Fibroblast of skin of right biceps (primary cell): Measurements from ENCODE around the gene BORCS5.
"Not testable (repeated sequence)": the region's sequence is repeated elsewhere in the genome, so short reads cannot be mapped to it uniquely, and the experiment has no call there.

ENCODE experiments used
- DNase-seq: peaks from one replicate; pipeline ENCODE4 v3.0.0-alpha.2; 2013

BORCS5 gene

DNA sequence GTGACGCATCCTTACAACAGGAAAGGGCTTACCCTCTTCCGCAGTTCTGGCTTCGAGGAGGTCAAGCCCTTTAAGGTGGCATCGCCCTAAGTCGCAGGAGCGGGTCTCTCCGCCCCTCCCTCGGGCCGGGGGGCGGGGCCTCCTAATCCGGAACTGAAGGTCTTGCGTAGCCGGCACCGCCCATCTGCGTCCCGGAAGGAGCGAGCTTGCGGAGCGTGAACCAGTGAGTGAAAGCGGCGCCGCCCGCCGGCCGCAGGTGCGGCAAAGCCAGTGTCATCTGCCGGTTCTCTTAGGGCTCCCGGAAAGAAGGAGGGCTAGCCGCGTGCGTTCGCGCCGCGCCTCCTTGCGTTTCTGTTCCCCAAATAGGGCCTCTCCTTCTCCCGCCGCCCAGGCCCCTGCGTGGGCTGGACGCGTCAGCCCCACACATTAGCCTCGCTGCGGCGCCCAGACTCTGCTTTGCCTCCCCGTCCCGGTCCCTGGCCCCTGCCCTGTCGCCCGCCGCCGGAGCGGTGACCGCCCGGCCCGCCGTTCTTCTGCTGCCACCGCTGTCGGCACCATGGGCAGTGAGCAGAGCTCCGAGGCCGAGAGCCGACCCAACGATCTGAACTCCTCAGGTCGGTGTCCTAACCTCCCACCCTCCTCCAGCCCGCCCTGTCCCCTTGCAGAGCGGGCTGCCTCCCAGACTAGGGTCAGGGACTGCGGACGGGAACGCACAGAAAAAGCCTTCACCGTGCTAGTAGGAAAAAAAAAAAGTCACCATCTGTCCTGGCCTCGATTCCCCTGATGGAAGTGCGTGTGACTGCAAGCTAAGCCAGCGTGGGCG, at the start of gene BORCS5:
TSS of gene BORCS5 (plus strand) at position 183 of the 823 bp plus-strand sequence. CDS start at position 557, 374 bp downstream.
- DNase-seq = peak; percentile 92

DNA sequence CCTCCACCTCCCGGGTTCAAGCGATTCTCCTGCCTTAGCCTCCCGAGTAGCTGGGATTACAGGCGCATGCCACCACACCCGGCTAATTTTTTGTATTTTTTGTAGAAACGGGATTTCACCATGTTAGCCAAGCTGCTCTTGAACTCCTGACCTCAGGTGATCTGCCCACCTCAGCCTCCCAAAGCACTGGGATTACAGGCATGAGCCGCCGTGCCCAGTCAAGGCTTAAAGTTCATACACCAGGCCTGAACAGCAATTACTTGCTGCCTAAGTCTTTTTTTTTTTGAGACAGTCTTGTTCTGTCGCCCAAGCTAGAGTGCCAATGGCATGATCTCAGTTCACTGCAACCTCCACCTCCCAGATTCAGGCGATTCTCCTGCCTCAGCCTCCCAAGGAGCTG, 46.2 kb upstream of the BORCS5 start:
- DNase-seq = not testable (repeated sequence)

DNA sequence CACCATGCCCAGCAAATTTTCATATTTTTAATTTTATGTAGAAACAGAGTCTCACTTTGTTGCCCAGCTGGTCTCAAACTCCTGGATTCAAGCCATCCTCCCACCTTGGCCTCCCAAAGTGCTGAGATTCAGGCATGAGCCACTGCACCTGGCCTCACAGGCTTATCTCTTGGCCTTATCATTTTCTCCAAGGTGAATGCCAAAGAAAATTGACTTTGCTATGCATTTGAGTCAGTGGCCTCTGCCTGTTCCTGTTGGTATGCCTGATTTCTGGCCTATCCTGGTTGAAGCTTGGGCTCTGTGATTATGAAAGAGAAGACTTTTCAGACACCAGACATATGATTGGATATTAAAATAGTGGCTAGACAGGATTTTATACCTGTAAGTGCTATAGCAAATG, 41.0 kb upstream of the BORCS5 start:
- no peak for DNase-seq

GRCh38 chr12:12319451-12320183, 37.3 kb upstream of the BORCS5 start:
- DNase-seq = peak; percentile 44

DNA sequence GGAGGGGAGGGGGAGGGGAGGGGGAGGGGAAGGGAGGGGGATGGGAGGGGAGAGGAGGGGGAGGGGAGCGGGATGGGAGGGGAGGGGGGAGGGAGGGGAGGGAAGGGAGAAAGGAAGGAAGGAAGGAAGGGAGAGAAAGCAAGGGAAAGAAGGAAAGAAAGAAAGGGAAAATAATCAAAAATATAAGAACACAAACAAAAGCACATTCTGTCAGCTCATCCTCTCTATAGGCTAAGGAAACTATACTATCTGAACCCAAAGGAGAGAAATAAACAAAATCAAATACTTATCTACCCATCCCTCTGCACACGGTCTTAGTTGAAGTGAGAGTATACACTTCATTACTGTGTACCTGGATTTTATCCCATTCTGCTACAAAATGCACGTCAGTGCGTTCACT, 33.8 kb upstream of the BORCS5 start:
- DNase-seq = no peak

DNA sequence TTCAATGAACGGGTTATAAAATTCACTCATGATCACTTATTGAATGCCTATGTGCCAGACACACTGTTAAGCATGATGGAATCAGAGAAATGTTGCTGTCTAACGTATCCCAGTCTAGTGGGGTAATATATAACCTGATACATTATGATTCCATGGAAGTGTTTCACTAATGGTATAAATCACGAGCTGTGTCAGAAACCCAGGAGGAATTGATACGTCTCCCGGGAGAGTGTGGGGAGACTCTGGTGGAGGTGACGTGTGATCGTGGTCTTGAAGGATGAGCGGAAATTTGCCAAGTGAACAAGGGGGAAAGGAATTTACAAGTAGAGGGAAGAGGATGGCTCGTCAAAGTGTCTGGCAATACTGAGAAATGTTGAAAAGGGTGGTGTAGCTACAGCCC, 33.3 kb upstream of the BORCS5 start:
- peak; percentile 94 for DNase-seq

GRCh38 chr12:12326262-12326661, 30.6 kb upstream of the BORCS5 start:
- no peak for DNase-seq

DNA sequence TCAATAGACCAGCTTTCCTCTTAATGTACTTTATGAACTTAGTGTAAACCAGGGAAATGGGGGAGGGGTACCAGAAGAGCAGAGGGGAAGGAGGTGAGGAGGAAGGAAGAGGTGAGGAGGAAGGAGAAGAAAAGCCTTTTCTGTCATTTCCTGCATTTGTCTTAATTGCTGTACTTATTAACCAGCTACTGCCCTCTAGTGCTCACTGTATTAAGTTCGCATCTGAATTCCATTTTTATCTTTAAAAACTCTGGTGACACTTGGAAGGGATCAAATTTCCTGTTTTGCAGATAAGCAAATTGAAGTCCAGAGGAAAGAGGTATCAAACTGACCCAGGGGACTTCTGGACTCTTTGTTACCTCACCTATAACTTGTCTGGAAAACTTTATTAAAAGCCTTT, 29.1 kb upstream of the BORCS5 start:
- peak; percentile 68 for DNase-seq

DNA sequence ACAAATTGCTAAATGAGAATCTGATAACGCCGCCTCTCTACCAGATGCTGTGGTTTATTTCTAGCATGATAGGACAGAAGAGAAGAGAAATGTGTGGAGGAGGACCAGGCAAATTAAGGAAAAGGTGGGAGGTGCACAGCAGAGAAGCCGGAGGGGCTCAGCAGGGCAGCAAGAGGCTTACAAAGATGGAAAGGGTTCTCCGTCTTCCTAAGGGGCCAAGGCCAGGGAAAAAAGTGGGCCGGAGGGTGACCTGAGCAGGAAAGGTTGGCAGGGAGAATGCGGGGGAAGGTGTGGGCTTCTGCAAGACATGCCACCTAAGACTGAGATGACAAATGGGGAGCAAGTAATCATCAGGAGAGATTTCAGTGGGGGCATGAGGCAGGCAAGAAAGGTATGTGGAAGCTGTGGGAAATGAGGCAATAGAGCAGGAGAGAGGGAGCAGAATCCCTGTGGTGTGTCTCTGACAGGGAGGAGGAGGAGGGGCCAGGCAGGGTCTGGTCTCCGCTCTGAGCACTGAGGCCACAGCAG, 25.6 kb upstream of the BORCS5 start:
- DNase-seq = peak; percentile 44

- no peak for DNase-seq
These were observed 25.0 kb upstream of the BORCS5 start for GRCh38 chr12:12331896-12332295.

- DNase-seq = peak; percentile 18
These were observed 23.2 kb upstream of the BORCS5 start for GRCh38 chr12:12333407-12334366.

DNA sequence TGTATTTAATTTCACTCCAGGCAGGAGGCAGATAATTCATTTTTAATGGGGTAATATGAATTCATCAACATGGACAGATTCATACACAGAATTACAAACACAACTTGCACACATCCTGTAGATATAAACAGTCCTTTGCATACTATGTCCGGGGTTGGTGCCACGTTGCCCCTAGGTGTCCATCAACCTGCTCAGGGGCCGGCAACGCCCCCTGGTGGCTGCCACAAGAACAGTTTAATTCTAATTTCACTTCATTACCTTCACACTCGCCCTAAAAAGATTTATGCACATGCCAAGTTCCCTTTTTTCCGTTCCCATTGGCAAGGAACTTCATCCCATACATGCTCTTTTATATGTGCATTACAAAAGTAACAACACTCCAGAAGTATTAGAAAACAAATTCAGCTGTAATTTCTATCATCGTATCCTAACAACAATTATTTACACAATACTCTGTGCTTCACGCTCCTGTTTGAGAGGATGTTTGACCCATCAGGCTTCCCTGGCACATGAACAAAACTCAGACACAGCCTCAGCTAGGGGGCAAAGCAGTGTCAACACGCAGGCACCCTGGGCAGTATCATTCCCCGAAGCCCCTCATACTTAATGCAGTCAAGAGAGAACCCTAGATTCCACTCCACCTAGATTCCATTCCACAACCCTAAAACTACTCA, 22.4 kb upstream of the BORCS5 start:
- DNase-seq = peak; percentile 53

- no peak for DNase-seq
These were observed 20.8 kb upstream of the BORCS5 start for GRCh38 chr12:12336049-12336411.

DNA sequence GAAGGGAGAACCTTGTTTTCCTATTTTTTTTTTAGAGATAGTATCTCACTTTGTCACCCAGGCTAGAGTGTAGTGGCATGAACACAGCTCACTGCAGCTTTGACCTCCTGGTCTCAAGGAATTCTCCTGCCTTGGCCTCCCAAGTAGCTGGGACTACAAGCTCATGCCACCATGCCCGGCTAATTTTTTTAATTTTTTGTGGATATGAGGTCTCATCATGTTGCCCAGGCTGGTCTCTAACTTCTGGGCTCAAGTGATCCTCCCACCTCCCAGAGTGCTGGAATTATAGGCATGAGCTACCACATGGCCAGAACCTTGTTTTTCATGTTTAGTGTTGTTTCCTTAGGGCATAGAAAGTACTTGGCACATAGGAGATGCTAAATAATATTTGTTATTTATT, 20.4 kb upstream of the BORCS5 start:
- no peak for DNase-seq

- DNase-seq = no peak
These were observed 18.2 kb upstream of the BORCS5 start for GRCh38 chr12:12338527-12339168.

- DNase-seq = peak; percentile 30
These were observed 6.9 kb upstream of the BORCS5 start, which contains the start of gene MANSC1 for GRCh38 chr12:12349711-12350665. Gene MANSC1 (minus strand): TSS chr12:12350242. CDS start chr12:12343314, 6,928 bp downstream.

DNA sequence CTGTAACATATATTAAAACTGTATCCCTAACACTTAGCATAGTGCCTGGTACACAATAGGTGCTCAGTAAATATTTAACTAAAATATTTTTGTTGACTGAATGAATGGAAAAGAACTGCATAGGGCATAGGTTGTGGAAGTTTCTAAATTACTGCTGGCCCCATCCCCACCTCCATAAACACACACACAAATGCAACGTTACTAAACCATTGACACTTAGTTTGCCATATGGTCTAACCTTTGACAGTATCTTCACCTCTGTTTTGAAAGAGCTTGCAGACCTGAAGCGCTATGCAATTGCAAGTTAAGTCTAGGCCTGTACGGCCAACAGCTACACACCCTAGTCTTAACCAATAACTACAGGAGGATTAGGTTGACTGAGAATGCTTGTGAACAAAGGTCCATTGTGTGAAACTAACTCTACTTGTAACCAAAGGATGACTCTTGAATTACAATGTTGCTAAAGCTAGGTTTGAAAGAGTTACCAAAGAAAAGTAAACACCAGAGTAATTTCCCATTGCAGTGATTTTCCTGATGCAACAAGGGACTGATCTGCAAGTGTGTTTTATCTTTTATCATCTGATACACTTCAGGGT, 5.9 kb upstream of the BORCS5 start:
- no peak for DNase-seq

DNA sequence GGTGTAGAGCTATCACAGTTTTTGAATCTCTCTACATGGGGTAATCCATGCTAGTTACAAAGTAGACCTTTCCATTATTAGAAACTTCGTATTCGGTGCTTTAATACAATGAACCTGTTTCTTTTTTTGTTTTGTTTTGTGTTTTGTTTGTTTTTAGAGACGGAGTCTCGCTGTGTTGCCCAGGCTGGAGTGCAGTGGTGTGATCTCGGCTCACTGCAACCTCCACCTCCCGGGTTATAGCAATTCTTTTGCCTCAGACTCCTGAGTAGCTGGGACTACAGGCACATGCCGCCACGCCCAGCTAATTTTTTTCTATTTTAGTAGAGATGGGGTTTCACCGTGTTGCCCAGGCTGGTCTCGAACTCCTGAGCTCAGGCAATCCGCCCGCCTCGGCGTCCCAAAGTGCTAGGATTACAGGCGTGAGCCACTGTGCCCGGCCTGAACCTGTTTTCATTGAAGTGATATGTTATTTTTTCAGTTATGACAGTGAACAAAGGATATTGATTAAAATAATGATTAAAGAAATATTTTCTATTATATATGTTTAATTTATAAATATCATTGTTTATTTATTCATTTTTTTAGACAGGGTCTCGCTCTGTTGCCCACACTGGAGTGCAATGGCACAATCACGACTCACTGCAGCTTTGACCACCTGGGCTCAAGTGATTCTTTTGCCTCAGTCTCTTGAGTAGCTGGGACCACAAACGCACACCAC, 5.3 kb upstream of the BORCS5 start:
- DNase-seq = not testable (repeated sequence)

DNA sequence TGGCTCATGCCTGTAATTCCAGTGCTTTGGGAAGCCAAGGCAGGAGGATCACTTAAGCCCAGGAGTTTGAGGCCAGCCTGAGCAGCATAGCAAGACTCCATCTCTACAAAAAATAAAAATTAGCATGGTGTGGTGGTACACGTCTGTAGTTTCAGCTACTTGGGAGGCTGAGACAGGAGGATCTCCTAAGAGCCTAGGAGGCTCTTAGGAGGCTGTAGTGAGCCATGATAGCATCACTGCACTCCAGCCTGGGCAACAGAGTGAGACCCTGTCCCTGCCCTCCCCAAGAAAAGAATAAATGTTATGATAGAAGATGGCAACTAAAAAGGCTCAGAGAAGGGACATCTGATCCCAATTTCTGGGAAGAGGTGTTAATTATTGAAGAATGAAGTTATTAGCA, 3.6 kb upstream of the BORCS5 start:
- DNase-seq = no peak
